Right lobe of liver (tissue), 6 donors: Measurements from ENCODE around the gene MEIS2. TPM values are rescaled to one million over a fixed set of nuclear protein-coding genes. Genes with fewer than 3 reads are reported as not detected.

ENCODE experiments used
- ATAC-seq, 4 donors: fragments of 200-7000 bp; cut with Tn5 transposase; one replicate each; pipeline ENCODE4 v1.9.1; 2020; ENCODE audit warnings: mild to moderate bottlenecking in 4 of 4, moderate library complexity in 4 of 4
- DNase-seq, 3 donors: peaks; one replicate each; pipeline ENCODE4 v3.0.0-alpha.2; 2020
- H3K27ac ChIP-seq, 3 donors: fragments of 200-600 bp; one replicate each; pipeline ENCODE4 v1.8.0; 2022
- H3K27me3 ChIP-seq, 2 donors: fragments of 200-600 bp; one replicate each; pipeline ENCODE4 v1.8.0; 2022
- H3K36me3 ChIP-seq, 4 donors: fragments of 200-600 bp; sonication (generic) in 1 of 4; one replicate each; pipeline versions ENCODE4 v1.5.1 to v1.8.0; 2017 to 2022; ENCODE audit warnings: control low read depth in 1 of 4
- H3K4me1 ChIP-seq, 4 donors: fragments of 200-600 bp; sonication (generic) in 1 of 4; one replicate each; pipeline versions ENCODE4 v1.5.1 to v1.8.0; 2017 to 2022; ENCODE audit warnings: control low read depth in 1 of 4
- H3K4me3 ChIP-seq, 3 donors: fragments of 200-600 bp; one replicate each; pipeline ENCODE4 v1.8.0; 2022
- H3K9me3 ChIP-seq, 4 donors: fragments of 200-600 bp; sonication (generic) in 1 of 4; one replicate each; pipeline versions ENCODE4 v1.5.1 to v1.8.0; 2017 to 2022; ENCODE audit warnings: control low read depth in 1 of 4
- POLR2A ChIP-seq: fragments of 450-650 bp; IDR thresholded peaks from one replicate; pipeline ENCODE4 v1.6.1; 2017; ENCODE audit warnings: antibody characterized with exemption, mild to moderate bottlenecking
- whole genome bisulfite sequencing: methylation state at CpG from one replicate; pipeline ENCODE4 v1.1.6; 2018; ENCODE audit warnings: low coverage, low lambda C conversion rate; ENCODE audit not compliant: insufficient coverage; ENCODE audit errors: missing lambda C conversion rate; 5-methylcytosine and 5-hydroxymethylcytosine counted together
- intact Hi-C, 2 donors: fragments of 100-400 bp; cut with DNase I; formaldehyde crosslinking; loops; one replicate each; pipeline versions ENCODE4 v1.11.2 to v1.14.1; 2022
- total RNA-seq, 6 experiments: library from RNA; depleted of rRNA in 2 of 6; stranded (reverse); fragments of >200 nt in 2 of 6; fragmentation: NEBNext Ultra II Directional in 3 of 6; extraction: Animal tissue kit (Norgen Biotek cat#: 25700) in 3 of 6; gene quantifications; one replicate each; pipeline versions ENCODE4 v1.1.0 to v1.2.4, GENCODE V29; 2016 to 2023
- TF ChIP-seq, protein P1 (sequence below), 4 donors: fragments of 200-600 bp in 3 of 4; fragments of 450-650 bp in 1 of 4; IDR thresholded peaks; one replicate each; pipeline versions ENCODE4 v1.5.1 to v1.8.0; 2016 to 2022; ENCODE audit warnings: antibody characterized with exemption in 4 of 4, mild to moderate bottlenecking in 2 of 4
- donor health status: DM: no; HTN: yes; CAD: no.
- donor health status: DM: no; HTN: no; CAD: no.
- donor health status: DM: no; HTN: no; CAD: no.
- donor health status: DM: no; HTN: yes; CAD: no.
- donor health status: DM: no; HTN: yes; CAD: no.

MEIS2 gene
- total RNA-seq, 6 experiments from 2014 or later = 6.1 to 18.0 (median 7.9) TPM

DNA sequence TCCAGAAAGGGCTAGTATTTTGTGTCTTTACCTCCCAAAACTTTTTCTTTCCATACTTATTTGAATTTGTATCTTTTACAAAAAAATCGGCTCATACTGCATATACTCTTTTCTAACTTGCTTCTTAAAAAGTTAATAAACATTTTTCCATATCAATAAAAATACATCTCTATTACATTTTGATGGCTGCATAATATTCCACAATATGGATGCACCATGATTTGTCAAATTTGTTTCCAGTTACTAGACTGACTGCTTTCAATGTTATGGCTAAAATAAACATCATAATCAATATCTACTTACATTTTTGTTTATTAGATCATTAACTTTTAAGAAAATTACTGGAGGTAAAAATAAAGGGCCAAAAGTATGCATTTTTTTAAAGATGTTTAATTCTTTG, 121.7 kb downstream of the MEIS2 start:
- TF ChIP-seq, protein P1, sequence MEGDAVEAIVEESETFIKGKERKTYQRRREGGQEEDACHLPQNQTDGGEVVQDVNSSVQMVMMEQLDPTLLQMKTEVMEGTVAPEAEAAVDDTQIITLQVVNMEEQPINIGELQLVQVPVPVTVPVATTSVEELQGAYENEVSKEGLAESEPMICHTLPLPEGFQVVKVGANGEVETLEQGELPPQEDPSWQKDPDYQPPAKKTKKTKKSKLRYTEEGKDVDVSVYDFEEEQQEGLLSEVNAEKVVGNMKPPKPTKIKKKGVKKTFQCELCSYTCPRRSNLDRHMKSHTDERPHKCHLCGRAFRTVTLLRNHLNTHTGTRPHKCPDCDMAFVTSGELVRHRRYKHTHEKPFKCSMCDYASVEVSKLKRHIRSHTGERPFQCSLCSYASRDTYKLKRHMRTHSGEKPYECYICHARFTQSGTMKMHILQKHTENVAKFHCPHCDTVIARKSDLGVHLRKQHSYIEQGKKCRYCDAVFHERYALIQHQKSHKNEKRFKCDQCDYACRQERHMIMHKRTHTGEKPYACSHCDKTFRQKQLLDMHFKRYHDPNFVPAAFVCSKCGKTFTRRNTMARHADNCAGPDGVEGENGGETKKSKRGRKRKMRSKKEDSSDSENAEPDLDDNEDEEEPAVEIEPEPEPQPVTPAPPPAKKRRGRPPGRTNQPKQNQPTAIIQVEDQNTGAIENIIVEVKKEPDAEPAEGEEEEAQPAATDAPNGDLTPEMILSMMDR (IDR thresholded peaks at IDR 0.05) = no peak
- no peak for TF ChIP-seq POLR2A

GRCh38 chr15:36978126-36978525, 122.2 kb downstream of the MEIS2 start:
- 100% methylated on average over 1 of the region's 1 CpG for WGBS
- ATAC-seq = no peak
- intact Hi-C loops = no loop called here
- Histone ChIP-seq H3K9me3 (peaks cover 0 to 5% (median 0%) of the 10 kb centered on the region in 4 donors), H3K36me3 (no peaks in the 10 kb centered on the region), H3K27me3 (no peaks in the 10 kb centered on the region), H3K4me3 (no peak overlapping the region), H3K27ac (no peak overlapping the region), H3K4me1 (no peaks in the 10 kb centered on the region)
- no peak for DNase-seq
- TF ChIP-seq, protein P1 (IDR thresholded peaks at IDR 0.05) = no peak
- no peak for TF ChIP-seq POLR2A

More for the DNA sequence above, 121.7 kb downstream of the MEIS2 start:
- no peaks in the 10 kb centered on the region for H3K27me3 ChIP-seq
- DNase-seq = no peak
- no peak overlapping the region for H3K4me3 ChIP-seq
- peaks cover 0 to 4% (median 0%) of the 10 kb centered on the region in 4 donors for H3K9me3 ChIP-seq
- WGBS = 83% methylated on average over 1 of the region's 1 CpG
- no peaks in the 10 kb centered on the region for H3K36me3 ChIP-seq
- H3K4me1 ChIP-seq = no peaks in the 10 kb centered on the region
- no peak overlapping the region for H3K27ac ChIP-seq
- ATAC-seq = no peak
- intact Hi-C loops = no loop called here

GRCh38 chr15:36977659-36978058, 122.7 kb downstream of the MEIS2 start:
- no peaks in the 10 kb centered on the region for H3K4me1 ChIP-seq
- TF ChIP-seq, protein P1 (IDR thresholded peaks at IDR 0.05) = no peak
- TF ChIP-seq POLR2A = no peak
- peaks cover 0 to 5% (median 0%) of the 10 kb centered on the region in 4 donors for H3K9me3 ChIP-seq
- no peaks in the 10 kb centered on the region for H3K36me3 ChIP-seq
- intact Hi-C loops = no loop called here
- H3K27ac ChIP-seq = no peak overlapping the region
- ATAC-seq = no peak
- H3K27me3 ChIP-seq = no peaks in the 10 kb centered on the region
- no peak overlapping the region for H3K4me3 ChIP-seq
- DNase-seq = no peak

- intact Hi-C loops = no loop called here
These were observed 127.6 kb downstream of the MEIS2 start for GRCh38 chr15:36972704-36973103.

More at GRCh38 chr15:36972704-36973103, 127.6 kb downstream of the MEIS2 start:
- Histone ChIP-seq H3K36me3 (no peaks in the 10 kb centered on the region), H3K27me3 (no peaks in the 10 kb centered on the region), H3K4me1 (no peaks in the 10 kb centered on the region), H3K9me3 (peaks cover 0 to 5% (median 0%) of the 10 kb centered on the region in 4 donors), H3K4me3 (no peak overlapping the region), H3K27ac (no peak overlapping the region)
- WGBS = 73% methylated on average over 3 of the region's 3 CpGs
- ATAC-seq (no peak), DNase-seq (no peak)
- TF ChIP-seq, protein P1 (IDR thresholded peaks at IDR 0.05) = no peak
- TF ChIP-seq POLR2A = no peak
